GM12878 (cell line): ENCODE data around the gene CHERP. TPM values are rescaled to one million over a fixed set of nuclear protein-coding genes. Genes with fewer than 3 reads are reported as not detected.

Experiments used
- ASH2L ChIP-seq: fragments of 300-600, 200-600 bp; sonication (generic); IDR thresholded peaks from 2 replicates; pipeline ENCODE4 v1.6.1; 2017; ENCODE audit warnings: low read depth, mild to moderate bottlenecking, borderline replicate concordance
- ATF7 ChIP-seq: fragments of 450-650 bp; IDR thresholded peaks from 2 replicates; pipeline ENCODE4 v1.6.1; 2016; ENCODE audit warnings: low read depth, mild to moderate bottlenecking
- CBFB ChIP-seq: IDR thresholded peaks from 2 replicates; pipeline ENCODE4 v1.6.1; 2016; ENCODE audit warnings: antibody characterized with exemption, low read depth
- CHD4 ChIP-seq: fragments of 200-600 bp; sonication (generic); IDR thresholded peaks from 2 replicates; pipeline ENCODE4 v1.6.1; 2016; ENCODE audit warnings: mild to moderate bottlenecking
- DPF2 ChIP-seq: fragments of 450-650 bp; IDR thresholded peaks from 2 replicates; pipeline ENCODE4 v1.6.1; 2017; ENCODE audit warnings: mild to moderate bottlenecking
- FOS ChIP-seq: IDR thresholded peaks from 3 replicates; pipeline ENCODE4 v1.6.1; 2011; ENCODE audit warnings: borderline replicate concordance; ENCODE audit not compliant: insufficient read length; ENCODE audit errors: extremely low read depth
- FOXK2 ChIP-seq: fragments of 450-650 bp; IDR thresholded peaks from 2 replicates; pipeline ENCODE4 v1.6.1; 2017; ENCODE audit warnings: mild to moderate bottlenecking, moderate library complexity
- HDAC6 ChIP-seq: fragments of 200-600 bp; sonication (generic); IDR thresholded peaks from one replicate; pipeline ENCODE4 v1.8.0; 2017; ENCODE audit warnings: antibody characterized with exemption; ENCODE audit not compliant: unreplicated experiment
- JUNB ChIP-seq: IDR thresholded peaks from 2 replicates; pipeline ENCODE4 v1.6.1; 2016; ENCODE audit warnings: antibody characterized with exemption, mild to moderate bottlenecking
- KLF5 ChIP-seq: fragments of 450-650 bp; IDR thresholded peaks from 2 replicates; pipeline ENCODE4 v1.6.1; 2014; ENCODE audit warnings: mild to moderate bottlenecking; ENCODE audit not compliant: partially characterized antibody
- NFXL1 ChIP-seq: fragments of 450-650 bp; IDR thresholded peaks from 2 replicates; pipeline ENCODE4 v1.6.1; 2017; ENCODE audit warnings: antibody characterized with exemption, mild to moderate bottlenecking, borderline replicate concordance
- RBBP5 ChIP-seq: fragments of 200-600 bp; sonication (generic); conservative IDR thresholded peaks from 2 replicates; pipeline ENCODE4 v1.6.1; 2016
- RELA ChIP-seq: fragments of 450-650 bp; IDR thresholded peaks from 2 replicates; pipeline ENCODE4 v1.8.0; 2014; ENCODE audit warnings: borderline replicate concordance; ENCODE audit not compliant: partially characterized antibody
- SIN3A ChIP-seq: IDR thresholded peaks from 2 replicates; pipeline ENCODE4 v1.6.1; 2012; ENCODE audit warnings: low read depth, low read length, improper control_type of control experiment
- SREBF1 ChIP-seq: IDR thresholded peaks from 2 replicates; pipeline ENCODE4 v1.6.1; 2012; ENCODE audit warnings: mild to moderate bottlenecking, low read length
- STAT3 ChIP-seq: IDR thresholded peaks from 2 replicates; pipeline ENCODE4 v1.6.1; 2011; ENCODE audit warnings: low read depth, low read length, improper control_type of control experiment
- SUZ12 ChIP-seq: fragments of 200-600 bp; sonication (generic); IDR thresholded peaks from one replicate; pipeline ENCODE4 v1.6.1; 2018; ENCODE audit warnings: antibody characterized with exemption, mild to moderate bottlenecking; ENCODE audit not compliant: unreplicated experiment
- ZNF207 ChIP-seq: fragments of 450-650 bp; IDR thresholded peaks from 2 replicates; pipeline ENCODE4 v1.6.1; 2014; ENCODE audit warnings: antibody characterized with exemption, mild to moderate bottlenecking, borderline replicate concordance
- ZNF384 ChIP-seq: IDR thresholded peaks from 2 replicates; pipeline ENCODE4 v1.6.1; 2012; ENCODE audit warnings: low read depth, mild to moderate bottlenecking, low read length, improper control_type of control experiment, borderline replicate concordance
- polyA plus RNA-seq, 11 experiments: library from polyadenylated mRNA; depleted of rRNA in 4 of 11; unstranded in 6 of 11; stranded (reverse) in 5 of 11; fragments of >200 nt; fragmentation: Nextera tagmentation in 4 of 11; fragmentation: Illumina TruSeq in 1 of 11; extraction: Ambion mirVana in 4 of 11; extraction: Trizol in 1 of 11; gene quantifications; 1 replicate in 1 of 11; 2 replicates in 10 of 11; pipeline versions ENCODE4 v1.2.1 to v1.2.3, GENCODE V29; 2011 to 2016; ENCODE audit warnings: inconsistent platforms in 2 of 11, missing spikeins in 2 of 11, low read depth in 1 of 11
- total RNA-seq, 4 experiments: library from RNA; depleted of rRNA in 3 of 4; stranded (reverse); fragments of >200 nt in 3 of 4; fragmentation: Illumina TruSeq in 1 of 4; extraction: Trizol in 1 of 4; gene quantifications; 2 replicates each; pipeline versions ENCODE4 v1.2.1 to v1.2.3, GENCODE V29; 2013 to 2021
- TF ChIP-seq, protein P1 (sequence below): fragments of 450-650 bp; formaldehyde crosslinking; IDR thresholded peaks from 2 replicates; pipeline ENCODE4 v1.4.0; 2020; ENCODE audit warnings: mild to moderate bottlenecking, moderate library complexity
- TF ChIP-seq, protein P2 (sequence below): fragments of 450-650 bp; IDR thresholded peaks from 2 replicates; pipeline ENCODE4 v1.6.1; 2017; ENCODE audit warnings: mild to moderate bottlenecking, moderate library complexity

CHERP gene
- total and polyA plus RNA-seq, 10 of the 15 experiments (the other 5 are each of a cell fraction or from before 2014, with no cell fraction given), result 0.66 to 65.3 (median 12.2) TPM

DNA sequence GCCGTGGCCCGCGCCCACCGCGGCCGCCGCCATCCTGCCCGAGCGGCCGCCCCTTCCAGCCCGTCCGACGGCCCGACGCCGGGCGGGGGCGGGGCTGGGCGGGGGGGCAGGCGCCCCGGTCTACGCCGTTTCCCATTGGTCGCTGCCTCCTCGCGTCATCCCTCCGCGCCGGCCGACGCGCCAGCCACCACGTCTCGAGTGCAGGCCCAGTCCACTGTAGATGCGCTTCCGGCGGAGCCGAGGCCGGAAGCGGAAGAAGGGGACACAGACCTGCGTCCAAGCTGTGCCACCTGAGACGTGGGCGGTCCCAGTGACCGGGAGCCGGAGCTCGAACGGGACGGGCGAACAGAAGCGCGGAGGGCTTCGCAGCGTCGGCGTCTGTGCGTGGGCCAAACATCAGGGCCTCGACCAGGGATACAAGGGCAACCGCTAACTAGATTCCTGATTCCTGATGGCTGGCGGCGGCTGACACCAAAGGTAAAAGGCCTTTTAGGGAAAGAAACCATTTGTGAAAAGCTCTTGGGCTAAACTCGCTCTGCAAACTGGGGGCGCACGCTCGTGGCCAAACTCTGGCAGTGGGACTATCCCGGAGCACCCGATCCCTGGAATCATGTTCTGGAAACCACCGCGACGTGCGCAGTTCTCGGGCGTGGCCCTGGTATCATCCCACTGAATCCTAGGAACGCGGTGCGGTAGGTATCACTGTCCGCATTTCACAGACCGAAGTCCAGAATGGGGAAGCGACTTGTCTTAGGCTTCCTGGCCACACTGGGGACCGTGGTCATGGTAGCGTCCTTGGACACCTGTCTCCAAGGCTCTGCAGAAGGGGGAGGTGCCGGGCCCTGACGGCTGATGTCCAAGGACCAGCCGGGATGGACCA, 30.3 kb upstream of the CHERP start, which contains the start of gene SLC35E1 (continued):
- TF ChIP-seq ZNF384 (no peak), ATF7 (no peak), RELA (no peak), SREBF1 (no peak), STAT3 (no peak), FOXK2 (peak; percentile 51; the same call in 1 of the 2 replicates), NFXL1 (no peak), SIN3A (peak; percentile 83), CBFB (no peak), SUZ12 (no peak), RBBP5 (no peak), ZNF207 (no peak), JUNB (no peak), HDAC6 (no peak), KLF5 (no peak), DPF2 (no peak; the same call in 1 of the 2 replicates), CHD4 (no peak), FOS (no peak), ASH2L (no peak)
- TF ChIP-seq, protein P1, sequence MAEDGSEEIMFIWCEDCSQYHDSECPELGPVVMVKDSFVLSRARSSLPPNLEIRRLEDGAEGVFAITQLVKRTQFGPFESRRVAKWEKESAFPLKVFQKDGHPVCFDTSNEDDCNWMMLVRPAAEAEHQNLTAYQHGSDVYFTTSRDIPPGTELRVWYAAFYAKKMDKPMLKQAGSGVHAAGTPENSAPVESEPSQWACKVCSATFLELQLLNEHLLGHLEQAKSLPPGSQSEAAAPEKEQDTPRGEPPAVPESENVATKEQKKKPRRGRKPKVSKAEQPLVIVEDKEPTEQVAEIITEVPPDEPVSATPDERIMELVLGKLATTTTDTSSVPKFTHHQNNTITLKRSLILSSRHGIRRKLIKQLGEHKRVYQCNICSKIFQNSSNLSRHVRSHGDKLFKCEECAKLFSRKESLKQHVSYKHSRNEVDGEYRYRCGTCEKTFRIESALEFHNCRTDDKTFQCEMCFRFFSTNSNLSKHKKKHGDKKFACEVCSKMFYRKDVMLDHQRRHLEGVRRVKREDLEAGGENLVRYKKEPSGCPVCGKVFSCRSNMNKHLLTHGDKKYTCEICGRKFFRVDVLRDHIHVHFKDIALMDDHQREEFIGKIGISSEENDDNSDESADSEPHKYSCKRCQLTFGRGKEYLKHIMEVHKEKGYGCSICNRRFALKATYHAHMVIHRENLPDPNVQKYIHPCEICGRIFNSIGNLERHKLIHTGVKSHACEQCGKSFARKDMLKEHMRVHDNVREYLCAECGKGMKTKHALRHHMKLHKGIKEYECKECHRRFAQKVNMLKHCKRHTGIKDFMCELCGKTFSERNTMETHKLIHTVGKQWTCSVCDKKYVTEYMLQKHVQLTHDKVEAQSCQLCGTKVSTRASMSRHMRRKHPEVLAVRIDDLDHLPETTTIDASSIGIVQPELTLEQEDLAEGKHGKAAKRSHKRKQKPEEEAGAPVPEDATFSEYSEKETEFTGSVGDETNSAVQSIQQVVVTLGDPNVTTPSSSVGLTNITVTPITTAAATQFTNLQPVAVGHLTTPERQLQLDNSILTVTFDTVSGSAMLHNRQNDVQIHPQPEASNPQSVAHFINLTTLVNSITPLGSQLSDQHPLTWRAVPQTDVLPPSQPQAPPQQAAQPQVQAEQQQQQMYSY (CRISPR knock-in tag), result no peak
- TF ChIP-seq, protein P2, sequence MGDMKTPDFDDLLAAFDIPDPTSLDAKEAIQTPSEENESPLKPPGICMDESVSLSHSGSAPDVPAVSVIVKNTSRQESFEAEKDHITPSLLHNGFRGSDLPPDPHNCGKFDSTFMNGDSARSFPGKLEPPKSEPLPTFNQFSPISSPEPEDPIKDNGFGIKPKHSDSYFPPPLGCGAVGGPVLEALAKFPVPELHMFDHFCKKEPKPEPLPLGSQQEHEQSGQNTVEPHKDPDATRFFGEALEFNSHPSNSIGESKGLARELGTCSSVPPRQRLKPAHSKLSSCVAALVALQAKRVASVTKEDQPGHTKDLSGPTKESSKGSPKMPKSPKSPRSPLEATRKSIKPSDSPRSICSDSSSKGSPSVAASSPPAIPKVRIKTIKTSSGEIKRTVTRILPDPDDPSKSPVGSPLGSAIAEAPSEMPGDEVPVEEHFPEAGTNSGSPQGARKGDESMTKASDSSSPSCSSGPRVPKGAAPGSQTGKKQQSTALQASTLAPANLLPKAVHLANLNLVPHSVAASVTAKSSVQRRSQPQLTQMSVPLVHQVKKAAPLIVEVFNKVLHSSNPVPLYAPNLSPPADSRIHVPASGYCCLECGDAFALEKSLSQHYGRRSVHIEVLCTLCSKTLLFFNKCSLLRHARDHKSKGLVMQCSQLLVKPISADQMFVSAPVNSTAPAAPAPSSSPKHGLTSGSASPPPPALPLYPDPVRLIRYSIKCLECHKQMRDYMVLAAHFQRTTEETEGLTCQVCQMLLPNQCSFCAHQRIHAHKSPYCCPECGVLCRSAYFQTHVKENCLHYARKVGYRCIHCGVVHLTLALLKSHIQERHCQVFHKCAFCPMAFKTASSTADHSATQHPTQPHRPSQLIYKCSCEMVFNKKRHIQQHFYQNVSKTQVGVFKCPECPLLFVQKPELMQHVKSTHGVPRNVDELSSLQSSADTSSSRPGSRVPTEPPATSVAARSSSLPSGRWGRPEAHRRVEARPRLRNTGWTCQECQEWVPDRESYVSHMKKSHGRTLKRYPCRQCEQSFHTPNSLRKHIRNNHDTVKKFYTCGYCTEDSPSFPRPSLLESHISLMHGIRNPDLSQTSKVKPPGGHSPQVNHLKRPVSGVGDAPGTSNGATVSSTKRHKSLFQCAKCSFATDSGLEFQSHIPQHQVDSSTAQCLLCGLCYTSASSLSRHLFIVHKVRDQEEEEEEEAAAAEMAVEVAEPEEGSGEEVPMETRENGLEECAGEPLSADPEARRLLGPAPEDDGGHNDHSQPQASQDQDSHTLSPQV, result no peak
